GM18498 (cell line): ENCODE measurements around the gene CHN1.

ENCODE experiments used
- ATAC-seq: cut with Tn5 transposase; IDR thresholded peaks from one replicate; pipeline ENCODE4 v1.9.1; 2021; ENCODE audit warnings: mild to moderate bottlenecking, moderate library complexity; ENCODE audit not compliant: unreplicated experiment

The CHN1 gene

GRCh38 chr2:174877301-174877700 lies 127.9 kb downstream of the CHN1 start:
- no peak for ATAC-seq

GRCh38 chr2:174874085-174874484 lies 131.1 kb downstream of the CHN1 start:
- ATAC-seq, result no peak

GRCh38 chr2:174873471-174873870 lies 131.7 kb downstream of the CHN1 start:
- no peak for ATAC-seq

- ATAC-seq, result no peak
These were observed 134.4 kb downstream of the CHN1 start for GRCh38 chr2:174870787-174871186.

GRCh38 chr2:174868878-174869277 lies 136.3 kb downstream of the CHN1 start:
- no peak for ATAC-seq

- no peak for ATAC-seq
These were observed 138.8 kb downstream of the CHN1 start for GRCh38 chr2:174866421-174866820.

- ATAC-seq, result no peak
These were observed 142.0 kb downstream of the CHN1 start for GRCh38 chr2:174863183-174863582.

- no peak for ATAC-seq
These were observed 145.5 kb downstream of the CHN1 start for GRCh38 chr2:174859563-174860169.

- no peak for ATAC-seq
These were observed 146.4 kb downstream of the CHN1 start for GRCh38 chr2:174858745-174859144.

- ATAC-seq, result no peak
These were observed 148.7 kb downstream of the CHN1 start for GRCh38 chr2:174856447-174856846.

GRCh38 chr2:174846941-174847938 lies 157.9 kb downstream of the CHN1 start:
- no peak for ATAC-seq

GRCh38 chr2:174846218-174846617 lies 159.0 kb downstream of the CHN1 start:
- no peak for ATAC-seq

- ATAC-seq, result no peak
These were observed 160.9 kb downstream of the CHN1 start for GRCh38 chr2:174844295-174844708.

GRCh38 chr2:174842496-174842895 lies 162.7 kb downstream of the CHN1 start:
- no peak for ATAC-seq

GRCh38 chr2:174841936-174842335 lies 163.2 kb downstream of the CHN1 start:
- ATAC-seq, result no peak

GRCh38 chr2:174841350-174841749 lies 163.8 kb downstream of the CHN1 start:
- no peak for ATAC-seq

- no peak for ATAC-seq
These were observed 164.7 kb downstream of the CHN1 start for GRCh38 chr2:174840436-174840835.

GRCh38 chr2:174839662-174840061 lies 165.5 kb downstream of the CHN1 start:
- ATAC-seq, result no peak

GRCh38 chr2:174836995-174837390 lies 168.2 kb downstream of the CHN1 start:
- ATAC-seq, result no peak

- no peak for ATAC-seq
These were observed 168.7 kb downstream of the CHN1 start for GRCh38 chr2:174836377-174836994.

- peak; percentile 66 for ATAC-seq
These were observed 169.4 kb downstream of the CHN1 start for GRCh38 chr2:174835797-174836255.

GRCh38 chr2:174833737-174834136 lies 171.4 kb downstream of the CHN1 start:
- ATAC-seq, result no peak
